SK-N-SH (cell line): ENCODE measurements around the gene PTPRD.

ENCODE experiments used
- CHD2 ChIP-seq: fragments of 150-350 bp; IDR thresholded peaks from 2 replicates; pipeline ENCODE4 v1.6.1; 2018; ENCODE audit warnings: low read length; ENCODE audit not compliant: partially characterized antibody
- EP300 ChIP-seq, 2 experiments: IDR thresholded peaks; 2 replicates each; pipeline versions ENCODE4 v1.4.0 to v1.6.1; 2012; ENCODE audit warnings: borderline replicate concordance in 1 of 2, low read depth in 1 of 2, low read length in 1 of 2
- FOXJ3 ChIP-seq: sonication (generic); formaldehyde crosslinking; IDR thresholded peaks from 2 replicates; pipeline ENCODE4 v1.5.1; 2020; ENCODE audit warnings: mild to moderate bottlenecking, missing genetic modification reagents
- JUND ChIP-seq: IDR thresholded peaks from 2 replicates; pipeline ENCODE4 v1.4.0; 2012
- NFIC ChIP-seq: IDR thresholded peaks from 2 replicates; pipeline ENCODE4 v1.4.0; 2012; ENCODE audit warnings: borderline replicate concordance
- RXRA ChIP-seq: IDR thresholded peaks from 2 replicates; pipeline ENCODE4 v1.4.0; 2012; ENCODE audit warnings: low read depth, mild to moderate bottlenecking, borderline replicate concordance
- SIN3A ChIP-seq: IDR thresholded peaks from 2 replicates; pipeline ENCODE4 v1.6.1; 2012; ENCODE audit warnings: low read depth, mild to moderate bottlenecking, low read length, moderate library complexity, borderline replicate concordance
- SMC3 ChIP-seq: IDR thresholded peaks from 2 replicates; pipeline ENCODE4 v1.6.1; 2012; ENCODE audit warnings: low read depth, low read length, improper control_type of control experiment
- TAF1 ChIP-seq: IDR thresholded peaks from 2 replicates; pipeline ENCODE4 v1.6.1; 2012; ENCODE audit warnings: low read depth, mild to moderate bottlenecking, low read length, moderate library complexity, borderline replicate concordance
- TEAD4 ChIP-seq: IDR thresholded peaks from 2 replicates; pipeline ENCODE4 v1.4.0; 2012; ENCODE audit warnings: mild to moderate bottlenecking, borderline replicate concordance; ENCODE audit not compliant: insufficient read depth
- YY1 ChIP-seq: IDR thresholded peaks from 2 replicates; pipeline ENCODE4 v1.4.0; 2012; ENCODE audit warnings: low read depth, mild to moderate bottlenecking
- TF ChIP-seq, protein P1 (sequence below): fragments of 200-600 bp; sonication (generic); IDR thresholded peaks from 2 replicates; pipeline ENCODE4 v1.6.1; 2017; ENCODE audit warnings: antibody characterized with exemption, mild to moderate bottlenecking, moderate library complexity
- TF ChIP-seq, protein P2 (sequence below): IDR thresholded peaks from 2 replicates; pipeline ENCODE4 v1.4.0; 2012; ENCODE audit warnings: low read depth
- TF ChIP-seq, protein P3 (sequence below): IDR thresholded peaks from 2 replicates; pipeline ENCODE4 v1.6.1; 2012; ENCODE audit warnings: mild to moderate bottlenecking, low read depth, low read length, moderate library complexity

DNA sequence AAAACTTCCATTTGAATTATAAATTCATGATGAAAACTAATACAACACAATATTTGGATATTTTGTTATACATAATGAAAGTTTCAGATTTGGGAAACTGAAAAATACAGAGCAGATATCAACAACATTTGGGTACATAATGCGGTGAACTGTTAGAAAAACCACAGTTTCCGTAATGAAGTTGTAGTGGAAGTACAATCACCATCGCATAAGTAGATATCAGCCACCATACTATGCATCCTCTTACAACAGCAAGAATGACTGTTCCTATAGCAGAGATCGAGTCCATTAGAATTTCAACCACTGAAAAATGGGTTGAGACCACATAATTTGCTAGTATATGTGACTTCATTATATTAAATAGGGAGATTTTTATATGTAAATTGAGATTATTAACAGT, 2043.0 kb downstream of the PTPRD start:
- TF ChIP-seq, protein P1, sequence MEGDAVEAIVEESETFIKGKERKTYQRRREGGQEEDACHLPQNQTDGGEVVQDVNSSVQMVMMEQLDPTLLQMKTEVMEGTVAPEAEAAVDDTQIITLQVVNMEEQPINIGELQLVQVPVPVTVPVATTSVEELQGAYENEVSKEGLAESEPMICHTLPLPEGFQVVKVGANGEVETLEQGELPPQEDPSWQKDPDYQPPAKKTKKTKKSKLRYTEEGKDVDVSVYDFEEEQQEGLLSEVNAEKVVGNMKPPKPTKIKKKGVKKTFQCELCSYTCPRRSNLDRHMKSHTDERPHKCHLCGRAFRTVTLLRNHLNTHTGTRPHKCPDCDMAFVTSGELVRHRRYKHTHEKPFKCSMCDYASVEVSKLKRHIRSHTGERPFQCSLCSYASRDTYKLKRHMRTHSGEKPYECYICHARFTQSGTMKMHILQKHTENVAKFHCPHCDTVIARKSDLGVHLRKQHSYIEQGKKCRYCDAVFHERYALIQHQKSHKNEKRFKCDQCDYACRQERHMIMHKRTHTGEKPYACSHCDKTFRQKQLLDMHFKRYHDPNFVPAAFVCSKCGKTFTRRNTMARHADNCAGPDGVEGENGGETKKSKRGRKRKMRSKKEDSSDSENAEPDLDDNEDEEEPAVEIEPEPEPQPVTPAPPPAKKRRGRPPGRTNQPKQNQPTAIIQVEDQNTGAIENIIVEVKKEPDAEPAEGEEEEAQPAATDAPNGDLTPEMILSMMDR = no peak
- TF ChIP-seq CHD2 (no peak), YY1 (no peak), EP300 (IDR thresholded peaks at IDR 0.05; ENCODE audit: borderline replicate concordance in 1 of 2, low read depth in 1 of 2, low read length in 1 of 2) (no peak), SMC3 (no peak), FOXJ3 (CRISPR knock-in tag) (no peak), NFIC (no peak), TAF1 (no peak), RXRA (no peak), SIN3A (no peak), TEAD4 (no peak), JUND (no peak)
- TF ChIP-seq, protein P2, sequence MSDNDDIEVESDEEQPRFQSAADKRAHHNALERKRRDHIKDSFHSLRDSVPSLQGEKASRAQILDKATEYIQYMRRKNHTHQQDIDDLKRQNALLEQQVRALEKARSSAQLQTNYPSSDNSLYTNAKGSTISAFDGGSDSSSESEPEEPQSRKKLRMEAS = no peak
- TF ChIP-seq, protein P3, sequence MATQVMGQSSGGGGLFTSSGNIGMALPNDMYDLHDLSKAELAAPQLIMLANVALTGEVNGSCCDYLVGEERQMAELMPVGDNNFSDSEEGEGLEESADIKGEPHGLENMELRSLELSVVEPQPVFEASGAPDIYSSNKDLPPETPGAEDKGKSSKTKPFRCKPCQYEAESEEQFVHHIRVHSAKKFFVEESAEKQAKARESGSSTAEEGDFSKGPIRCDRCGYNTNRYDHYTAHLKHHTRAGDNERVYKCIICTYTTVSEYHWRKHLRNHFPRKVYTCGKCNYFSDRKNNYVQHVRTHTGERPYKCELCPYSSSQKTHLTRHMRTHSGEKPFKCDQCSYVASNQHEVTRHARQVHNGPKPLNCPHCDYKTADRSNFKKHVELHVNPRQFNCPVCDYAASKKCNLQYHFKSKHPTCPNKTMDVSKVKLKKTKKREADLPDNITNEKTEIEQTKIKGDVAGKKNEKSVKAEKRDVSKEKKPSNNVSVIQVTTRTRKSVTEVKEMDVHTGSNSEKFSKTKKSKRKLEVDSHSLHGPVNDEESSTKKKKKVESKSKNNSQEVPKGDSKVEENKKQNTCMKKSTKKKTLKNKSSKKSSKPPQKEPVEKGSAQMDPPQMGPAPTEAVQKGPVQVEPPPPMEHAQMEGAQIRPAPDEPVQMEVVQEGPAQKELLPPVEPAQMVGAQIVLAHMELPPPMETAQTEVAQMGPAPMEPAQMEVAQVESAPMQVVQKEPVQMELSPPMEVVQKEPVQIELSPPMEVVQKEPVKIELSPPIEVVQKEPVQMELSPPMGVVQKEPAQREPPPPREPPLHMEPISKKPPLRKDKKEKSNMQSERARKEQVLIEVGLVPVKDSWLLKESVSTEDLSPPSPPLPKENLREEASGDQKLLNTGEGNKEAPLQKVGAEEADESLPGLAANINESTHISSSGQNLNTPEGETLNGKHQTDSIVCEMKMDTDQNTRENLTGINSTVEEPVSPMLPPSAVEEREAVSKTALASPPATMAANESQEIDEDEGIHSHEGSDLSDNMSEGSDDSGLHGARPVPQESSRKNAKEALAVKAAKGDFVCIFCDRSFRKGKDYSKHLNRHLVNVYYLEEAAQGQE = no peak
